ENCODE measurements around the gene SLAMF8.

Gene SLAMF8

DNA sequence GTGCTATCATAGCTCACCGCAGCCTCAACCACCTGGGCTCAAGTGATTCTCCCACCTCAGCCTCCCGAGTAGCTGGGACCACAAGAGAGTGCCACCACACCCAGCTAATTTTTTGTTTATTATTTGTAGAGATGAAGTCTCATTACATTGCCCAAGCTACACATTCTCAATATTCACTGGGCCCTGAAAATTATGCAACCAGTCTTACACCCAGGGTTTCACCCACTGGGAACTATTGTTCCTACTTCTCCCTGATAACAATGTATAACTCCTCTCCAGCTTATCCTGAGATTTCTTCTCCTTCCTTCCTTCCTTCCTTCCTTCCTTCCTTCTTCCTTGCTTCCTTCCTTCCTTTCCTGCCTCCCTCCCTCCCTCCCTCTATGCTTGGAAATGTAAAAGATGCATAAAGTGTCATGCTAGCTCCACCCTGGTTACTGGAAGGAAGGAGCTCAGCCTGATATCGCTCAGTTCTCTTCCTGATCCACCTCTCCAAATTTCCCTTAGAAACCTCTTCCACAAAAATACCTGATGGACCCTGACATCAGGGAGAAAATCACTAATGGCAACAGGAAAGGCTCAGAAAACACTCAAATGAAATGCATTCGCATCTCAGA, 47.0 kb downstream of the SLAMF8 start:
- no peak for DNase-seq

- no peak for DNase-seq
These were observed 51.2 kb downstream of the SLAMF8 start for GRCh38 chr1:159877695-159878444.

DNA sequence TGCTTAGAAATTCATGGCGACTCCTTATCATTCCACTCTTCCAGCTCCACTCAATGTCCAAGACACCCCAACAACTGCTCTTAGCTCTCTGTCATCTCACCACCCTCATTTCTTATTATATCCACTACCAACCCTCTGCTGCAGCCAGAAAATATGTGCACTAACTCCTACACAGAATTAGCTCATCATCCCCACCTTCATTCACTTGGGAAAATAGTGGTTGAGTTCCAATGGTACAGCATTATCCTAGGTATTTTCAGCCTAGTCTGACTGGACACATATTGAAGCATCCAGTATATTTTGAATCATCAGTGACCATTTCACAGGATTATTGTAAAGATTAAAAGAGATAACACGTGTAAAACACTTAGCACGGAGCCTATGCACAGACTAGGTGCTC, 52.5 kb downstream of the SLAMF8 start:
- DNase-seq, result no peak

GRCh38 chr1:159879977-159880376, 53.3 kb downstream of the SLAMF8 start:
- no peak for DNase-seq

GRCh38 chr1:159880430-159880829, 53.8 kb downstream of the SLAMF8 start:
- no peak for DNase-seq

DNA sequence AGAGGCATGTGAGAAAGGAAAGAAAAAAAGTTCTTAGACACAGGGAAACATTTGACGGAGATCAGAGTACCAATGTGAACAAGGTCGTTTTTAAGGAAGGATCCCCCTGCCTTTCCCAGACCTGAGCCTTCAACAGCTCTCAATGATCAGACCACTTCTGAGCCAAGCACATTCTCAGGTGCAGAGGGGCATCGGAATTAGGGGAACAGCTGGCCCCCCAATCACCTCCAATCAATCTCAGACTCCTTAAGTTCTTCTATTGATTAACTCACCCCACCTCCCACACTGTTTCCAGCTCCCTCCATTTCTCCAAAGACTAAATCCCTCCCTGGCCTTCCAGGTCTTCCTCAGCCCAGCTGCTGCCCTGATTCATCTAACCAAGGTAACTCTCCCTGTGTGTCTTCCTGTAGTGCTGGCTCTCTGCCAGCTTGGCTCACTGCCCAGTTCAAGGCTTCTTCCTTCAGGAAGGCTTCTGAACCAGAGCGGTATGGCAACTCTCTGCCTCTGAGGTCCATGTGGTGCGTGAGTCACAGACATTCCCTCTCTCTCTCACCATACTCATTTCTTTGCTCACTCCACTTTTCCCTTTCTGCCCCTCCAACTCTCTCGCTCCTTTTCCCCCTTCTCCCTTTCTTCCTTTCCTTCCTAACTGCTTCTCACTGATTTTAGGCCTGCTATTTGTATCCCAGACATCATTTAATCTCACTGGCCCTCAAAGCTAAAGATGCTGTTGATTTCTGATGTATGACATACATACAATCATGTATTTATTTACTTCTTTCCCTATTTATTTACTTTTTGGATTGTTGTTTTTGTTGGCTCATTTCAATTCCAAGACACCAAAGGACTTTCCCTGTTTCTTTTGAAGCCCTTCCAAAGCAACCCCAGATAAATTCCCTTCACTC, 55.2 kb downstream of the SLAMF8 start:
- peak; percentile 9 for DNase-seq

DNA sequence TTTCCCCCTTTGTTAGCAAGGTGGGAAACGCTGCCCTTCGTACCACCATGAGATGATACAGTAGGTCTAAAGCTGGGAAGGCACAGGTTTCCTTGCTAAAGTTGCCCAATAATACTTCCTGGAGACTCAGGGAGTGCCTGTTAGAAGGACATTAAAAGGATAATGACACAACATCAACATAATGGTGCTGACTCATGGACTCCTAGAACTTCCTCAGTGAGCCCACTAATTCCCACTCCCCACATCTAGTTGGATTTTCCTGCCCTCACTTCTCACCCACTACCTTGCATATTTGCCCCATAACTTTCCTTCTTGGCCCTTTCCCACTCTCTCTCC, 55.8 kb downstream of the SLAMF8 start:
- no peak for DNase-seq

GRCh38 chr1:159883134-159883533, 56.5 kb downstream of the SLAMF8 start:
- DNase-seq, result no peak

DNA sequence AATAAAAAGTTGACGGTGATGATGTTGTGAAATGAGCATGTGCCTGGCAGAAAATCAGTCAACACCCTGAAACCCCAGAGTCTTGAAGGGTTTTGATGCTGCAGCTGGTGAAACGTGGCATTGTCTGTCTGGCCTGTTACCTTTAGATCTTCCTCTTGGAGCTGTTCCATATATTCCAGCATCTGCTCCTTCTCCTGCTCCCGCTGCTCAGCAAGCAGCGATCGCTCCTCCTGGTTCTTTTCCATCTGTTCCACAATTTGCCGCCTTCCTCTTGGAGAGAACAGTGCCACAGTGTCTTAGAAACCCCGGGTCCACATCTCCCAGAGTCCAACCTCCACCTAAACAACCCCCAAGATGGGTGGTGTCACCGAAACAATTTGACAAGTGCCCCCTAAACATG, 57.6 kb downstream of the SLAMF8 start:
- no peak for DNase-seq
